Panc1 (cell line): ENCODE data around the gene LTBP2.

ENCODE experiments used
- CTCF ChIP-seq: fragments of 450-650 bp; IDR thresholded peaks from 2 replicates; pipeline ENCODE4 v1.5.1; 2017; ENCODE audit warnings: mild to moderate bottlenecking
- POLR2AphosphoS5 ChIP-seq: IDR thresholded peaks from 2 replicates; pipeline ENCODE4 v1.6.1; 2012; ENCODE audit warnings: mild to moderate bottlenecking, low read depth, low read length, moderate library complexity
- REST ChIP-seq, 2 experiments: IDR thresholded peaks; 2 replicates each; pipeline ENCODE4 v1.6.1; 2011 to 2012; ENCODE audit warnings: low read depth in 2 of 2, control low read depth in 1 of 2, low read length in 1 of 2, mild to moderate bottlenecking in 1 of 2, moderate library complexity in 1 of 2; ENCODE audit not compliant: insufficient read depth in 1 of 2
- TCF7L2 ChIP-seq: IDR thresholded peaks from 2 replicates; pipeline ENCODE4 v1.6.1; 2011; ENCODE audit warnings: mild to moderate bottlenecking, low read depth, low read length, inconsistent platforms

- TF ChIP-seq CTCF (no peak), POLR2AphosphoS5 (no peak), REST (IDR thresholded peaks at IDR 0.05; ENCODE audit: insufficient read depth in 1 of 2, low read depth in 2 of 2, low read length in 1 of 2) (no peak), TCF7L2 (no peak)
Measured at GRCh38 chr14:74459976-74460375, 152.1 kb downstream of the LTBP2 start.
